NCI-H345 treated with DMSO at 0.1 percent for 48 hours (cell line): ENCODE results near the gene ARFGAP3.
"Not testable (repeated sequence)": the region's sequence is repeated elsewhere in the genome, so short reads cannot be mapped to it uniquely, and the experiment has no call there.

Experiments used
- DNase-seq: peaks from one replicate; lab custom pipeline; 2025; ENCODE audit not compliant: unreplicated experiment; lab: John Stamatoyannopoulos, UW

Gene ARFGAP3

DNA sequence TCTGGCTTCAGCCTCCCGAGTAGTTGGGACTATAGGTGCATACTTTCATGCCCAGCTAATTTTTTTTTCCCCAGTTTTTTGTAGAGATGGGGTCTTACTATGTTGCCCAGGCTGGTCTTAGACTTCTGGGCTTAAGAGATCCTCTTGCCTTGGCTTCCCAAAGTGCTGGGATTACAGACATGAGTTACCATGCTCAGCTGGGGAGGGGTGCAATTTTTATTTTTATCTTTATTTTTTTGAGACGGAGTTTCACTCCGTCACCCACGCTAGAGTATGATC, 86.7 kb downstream of the ARFGAP3 start:
- no peak for DNase-seq

DNA sequence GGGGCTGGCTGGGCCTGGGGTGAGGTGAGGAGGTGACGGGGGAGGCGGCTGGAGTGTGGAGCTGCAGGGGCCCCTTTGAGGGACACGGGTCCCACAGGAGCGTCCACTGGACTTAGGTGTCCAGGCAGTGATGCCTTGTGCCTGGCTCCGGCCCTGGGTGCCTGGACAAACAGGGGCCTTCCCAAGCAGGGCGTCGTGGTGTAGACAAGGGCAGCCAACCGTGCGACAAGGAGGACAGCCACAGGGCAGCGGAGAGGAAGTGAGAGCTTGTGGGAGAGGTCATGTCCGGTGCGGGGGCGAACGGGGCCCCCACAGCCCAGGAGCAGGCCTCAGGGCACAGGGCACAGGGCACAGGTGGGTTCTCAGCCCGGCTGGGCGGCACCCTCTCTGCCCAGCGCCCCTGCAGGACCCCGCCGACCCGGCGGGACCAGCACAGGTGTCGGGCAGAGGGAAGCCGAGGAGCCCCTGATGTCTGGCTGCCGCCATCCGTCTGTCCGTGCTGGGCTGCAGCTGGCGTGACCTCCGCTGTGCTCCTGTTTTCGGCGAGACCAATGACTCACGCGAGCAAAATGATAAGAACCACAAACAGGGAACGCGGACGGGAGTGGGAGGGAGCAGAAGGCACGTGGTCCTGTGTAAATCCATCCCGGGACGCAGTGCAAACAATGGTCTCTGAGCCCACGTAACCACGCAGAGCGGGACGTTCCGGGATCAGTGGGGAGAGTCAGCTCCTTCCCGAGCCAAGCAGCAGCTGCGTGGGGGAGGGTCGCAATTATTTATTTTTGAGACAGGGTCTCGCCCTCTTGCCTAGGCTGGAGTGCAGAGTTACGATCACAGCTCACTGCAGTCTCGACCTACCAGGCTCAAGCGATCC, 87.3 kb downstream of the ARFGAP3 start:
- no peak for DNase-seq

DNA sequence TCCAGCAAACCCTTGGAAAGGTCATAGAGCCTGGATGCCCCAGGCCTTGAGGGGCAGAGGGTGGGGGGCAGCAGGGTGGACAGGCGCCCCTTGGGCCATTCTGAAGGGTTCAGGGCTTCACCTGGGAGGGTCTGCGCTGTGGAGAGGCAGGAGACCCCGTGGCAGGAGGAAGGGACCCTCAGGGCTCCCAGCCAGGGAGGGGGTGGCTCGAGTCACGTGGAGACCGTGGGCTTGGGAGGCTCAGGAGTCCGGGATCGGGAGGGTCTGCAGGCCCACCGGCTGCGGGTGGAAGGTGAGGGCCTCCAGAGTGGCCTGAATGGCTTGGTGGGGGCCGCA, 87.9 kb downstream of the ARFGAP3 start:
- no peak for DNase-seq

DNA sequence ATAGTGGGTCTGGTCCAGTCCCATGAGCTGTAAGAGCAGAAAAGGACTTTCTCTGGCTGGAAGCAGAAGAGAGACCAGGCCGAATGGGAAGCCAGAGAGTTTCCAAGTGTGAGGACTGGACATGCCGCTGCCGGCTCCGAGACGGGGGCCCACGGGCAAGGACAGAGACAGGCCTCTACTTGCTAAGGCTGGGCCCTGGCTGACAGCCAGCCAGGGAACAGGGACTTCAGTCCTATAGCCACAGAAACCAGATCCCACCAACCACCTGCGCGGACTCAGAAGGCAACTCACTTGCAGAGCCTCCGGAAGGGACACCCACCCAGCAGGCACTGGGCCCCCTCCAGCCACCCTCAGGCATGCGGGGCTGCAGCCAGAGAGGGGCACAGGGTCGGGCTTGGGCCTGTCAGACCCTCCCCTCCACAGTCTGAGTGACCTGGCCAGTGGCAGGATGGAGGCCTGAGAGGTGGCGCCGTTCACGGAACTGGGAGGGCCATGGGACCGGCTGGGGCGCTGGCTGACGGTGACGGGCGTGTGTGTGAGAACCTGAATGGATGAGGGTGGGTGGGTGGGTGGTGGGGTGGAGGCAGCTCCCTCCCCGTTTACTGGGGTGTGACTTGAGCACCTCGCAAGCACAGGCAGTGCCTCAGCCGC, 88.6 kb downstream of the ARFGAP3 start:
- no peak for DNase-seq

DNA sequence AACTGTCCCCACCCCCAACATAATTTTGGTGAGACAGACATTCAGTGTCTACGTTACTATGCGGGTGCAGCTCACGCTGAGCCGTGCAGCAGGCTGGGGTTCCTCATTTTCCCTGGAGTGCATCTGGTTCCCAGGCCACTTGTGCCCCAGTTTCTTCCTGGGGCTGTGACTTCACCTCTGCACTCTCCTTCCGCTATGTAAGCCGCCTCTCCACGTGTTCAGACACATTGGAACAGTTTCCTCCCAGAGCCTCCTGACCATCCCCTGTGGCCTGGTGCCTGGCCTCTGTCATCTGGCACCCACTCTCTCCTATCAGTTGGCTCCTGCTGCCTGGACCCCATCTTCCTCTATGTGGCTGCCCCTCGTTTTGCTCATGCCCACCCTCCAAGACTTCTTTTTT, 90.2 kb downstream of the ARFGAP3 start:
- no peak for DNase-seq

DNA sequence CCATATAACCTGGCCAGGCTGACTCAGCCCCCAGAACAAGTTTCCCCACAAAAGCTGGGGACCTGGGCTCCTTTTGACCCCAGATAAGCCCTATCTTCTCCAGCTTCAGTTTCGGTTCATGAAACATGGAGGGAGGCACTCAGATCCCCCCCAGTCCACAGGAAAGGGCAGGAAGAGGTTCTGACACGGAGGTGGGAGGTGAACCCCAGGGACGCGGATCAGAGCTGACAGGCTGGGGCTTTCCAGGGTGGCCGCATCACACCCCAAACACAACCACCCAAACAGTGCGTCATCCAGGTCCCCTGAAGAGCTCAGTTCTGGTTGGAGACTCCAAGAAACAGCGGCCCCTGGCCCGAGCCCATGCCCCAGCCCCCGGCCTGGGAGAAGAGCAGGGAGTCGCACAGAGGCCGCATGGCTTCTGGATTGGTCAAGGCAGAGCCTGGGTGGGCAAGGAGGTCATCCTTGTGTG, 92.1 kb downstream of the ARFGAP3 start:
- no peak for DNase-seq

DNA sequence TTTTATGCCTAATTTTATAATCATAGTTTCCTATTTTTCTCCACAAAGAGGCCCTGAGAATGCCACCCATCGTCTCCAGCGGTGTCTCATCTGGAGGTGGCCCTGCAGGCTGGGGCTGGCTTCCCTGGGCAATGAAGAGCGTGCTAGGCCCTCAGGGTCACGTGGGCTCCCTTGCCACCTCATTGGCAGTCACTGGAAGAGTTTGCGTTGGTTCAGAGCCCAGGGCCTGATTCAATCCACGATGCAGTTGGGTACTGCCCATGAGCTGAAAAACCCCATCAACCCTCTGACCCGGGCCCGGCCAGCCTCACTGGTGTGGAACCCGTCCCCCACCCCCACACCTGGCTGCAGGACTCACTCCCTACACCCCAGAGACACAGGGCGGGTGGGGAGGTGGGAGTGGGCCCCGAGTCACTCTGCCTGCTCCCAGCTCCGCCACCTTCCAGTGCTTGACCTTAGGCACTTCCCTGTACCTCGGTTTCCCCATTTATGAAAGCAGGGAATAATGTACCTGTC, 93.0 kb downstream of the ARFGAP3 start:
- no peak for DNase-seq

DNA sequence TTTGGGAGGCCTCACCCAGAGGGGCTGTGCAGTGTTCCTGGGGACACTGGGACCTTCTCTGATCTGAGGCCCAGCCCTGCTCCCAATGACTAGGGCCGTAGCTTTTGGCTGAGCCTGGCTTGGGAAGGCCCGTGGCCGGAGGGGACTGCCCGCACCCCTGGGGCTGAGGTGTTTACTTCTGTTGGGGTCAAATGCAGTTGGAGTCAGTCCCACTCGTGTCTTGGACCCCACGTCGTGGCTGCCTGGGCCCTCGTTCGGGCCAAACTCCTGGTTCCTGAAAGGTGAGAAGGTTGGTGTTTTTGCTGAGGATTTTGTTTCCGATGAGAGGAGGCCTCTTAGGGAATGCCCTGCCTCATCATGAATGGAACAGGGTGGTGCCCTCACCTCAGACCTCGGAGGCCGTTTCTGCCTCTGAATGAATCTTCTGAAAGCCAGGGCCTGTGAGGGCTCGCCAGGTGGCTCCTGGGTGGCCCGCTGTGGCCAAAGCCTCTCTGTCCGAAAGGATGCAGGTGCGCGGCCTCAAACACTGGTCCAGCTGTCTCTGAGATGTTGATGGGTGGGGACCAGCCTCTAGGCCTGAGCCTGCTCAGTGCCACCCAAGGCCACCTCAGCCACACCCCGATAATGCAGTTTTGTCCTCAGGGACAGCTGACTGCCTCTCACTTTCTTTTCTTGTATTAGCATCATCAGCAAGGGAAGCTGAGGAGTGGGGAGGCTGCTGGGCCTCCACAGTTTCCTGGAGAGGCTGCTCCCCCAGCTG, 96.1 kb downstream of the ARFGAP3 start:
- DNase-seq: no peak

DNA sequence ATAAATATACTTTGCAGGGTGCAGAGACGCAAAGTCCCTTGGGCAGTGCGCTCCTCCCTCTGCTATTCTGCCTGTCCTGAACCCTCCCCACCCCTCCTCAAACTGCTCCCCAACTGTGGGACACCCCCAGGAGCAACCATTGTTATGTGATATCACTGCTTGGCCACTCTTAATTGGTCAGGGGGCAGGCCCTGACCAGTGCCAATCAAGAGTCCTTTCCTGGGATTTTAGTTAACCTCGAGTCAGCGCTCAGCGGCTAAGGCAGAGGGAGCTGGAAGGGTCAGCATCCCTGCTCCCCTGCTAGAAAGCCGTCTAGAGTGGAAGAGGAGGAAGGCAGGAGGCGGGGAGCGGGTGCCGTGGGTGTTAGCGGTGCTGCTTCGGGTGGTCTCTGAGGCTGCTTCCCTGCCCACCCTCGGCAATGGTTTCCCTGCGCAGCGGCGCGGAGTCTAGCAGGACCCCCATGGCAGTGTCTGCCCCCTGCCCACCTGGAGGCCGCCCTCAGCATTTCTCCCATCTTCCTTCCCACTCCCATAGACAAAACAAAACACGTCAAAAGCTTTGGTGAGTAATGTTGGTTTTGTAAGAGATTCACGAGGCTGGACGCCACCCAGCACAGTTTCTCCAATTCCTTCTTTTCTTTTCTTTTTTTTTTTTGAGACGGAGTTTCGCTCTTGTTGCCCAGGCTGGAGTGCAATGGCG, 98.0 kb downstream of the ARFGAP3 start:
- no peak for DNase-seq

DNA sequence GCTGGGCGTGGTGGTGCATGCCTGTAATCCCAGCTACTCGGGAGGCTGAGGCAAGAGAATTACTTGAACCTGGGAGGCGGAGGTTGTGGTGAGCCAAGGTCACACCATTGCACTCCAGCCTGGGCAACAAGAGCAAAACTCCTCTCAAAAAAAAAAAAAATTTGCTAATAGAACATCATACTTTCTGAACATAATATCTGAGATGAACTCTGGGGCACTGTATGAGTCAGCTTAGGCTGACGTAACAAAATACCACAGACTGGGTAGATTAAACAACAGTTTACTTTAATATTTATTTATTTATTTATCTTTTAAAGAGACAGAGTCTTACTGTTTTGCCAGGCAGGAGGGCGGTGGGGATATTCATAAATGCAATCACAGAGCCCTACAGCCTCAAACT, 101.5 kb downstream of the ARFGAP3 start:
- not testable (repeated sequence) for DNase-seq

DNA sequence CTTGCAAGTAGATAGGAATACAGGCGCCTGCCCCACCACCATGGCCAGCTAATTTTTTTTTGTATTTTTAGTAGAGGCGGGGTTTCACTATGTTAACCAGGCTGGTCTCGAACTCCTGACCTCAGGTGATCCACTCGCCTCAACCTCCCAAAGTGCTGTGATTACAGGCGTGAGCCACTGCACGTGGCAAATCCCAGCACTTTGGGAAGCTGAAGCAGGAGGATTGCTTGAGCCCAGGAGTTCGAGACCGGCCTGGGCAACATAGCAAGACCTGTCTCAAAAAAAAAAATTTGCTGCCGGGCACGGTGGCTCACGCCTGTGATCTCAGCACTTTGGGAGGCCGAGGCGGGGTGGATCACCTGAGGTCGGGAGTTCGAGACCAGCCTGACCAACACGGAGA, 102.0 kb downstream of the ARFGAP3 start:
- DNase-seq: not testable (repeated sequence)

DNA sequence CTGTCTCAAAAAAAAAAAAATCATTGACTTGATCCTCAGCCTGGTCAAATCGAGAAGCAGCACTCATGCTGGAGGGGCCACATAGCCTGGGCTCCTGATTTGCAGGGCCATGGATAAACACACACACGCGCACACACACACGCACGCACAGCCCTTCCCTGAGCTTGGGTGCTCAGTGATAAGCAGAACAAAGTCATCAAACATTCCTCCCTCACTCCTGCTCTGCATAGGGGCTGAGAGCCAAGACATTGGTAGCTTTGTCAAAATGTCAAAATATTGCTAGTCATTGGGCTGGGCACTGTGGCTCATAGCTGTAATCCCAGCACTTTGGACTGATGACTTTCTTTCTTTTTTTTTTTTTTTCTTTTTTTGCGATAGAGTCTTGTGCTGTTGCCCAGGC, 102.4 kb downstream of the ARFGAP3 start:
- no peak for DNase-seq

DNA sequence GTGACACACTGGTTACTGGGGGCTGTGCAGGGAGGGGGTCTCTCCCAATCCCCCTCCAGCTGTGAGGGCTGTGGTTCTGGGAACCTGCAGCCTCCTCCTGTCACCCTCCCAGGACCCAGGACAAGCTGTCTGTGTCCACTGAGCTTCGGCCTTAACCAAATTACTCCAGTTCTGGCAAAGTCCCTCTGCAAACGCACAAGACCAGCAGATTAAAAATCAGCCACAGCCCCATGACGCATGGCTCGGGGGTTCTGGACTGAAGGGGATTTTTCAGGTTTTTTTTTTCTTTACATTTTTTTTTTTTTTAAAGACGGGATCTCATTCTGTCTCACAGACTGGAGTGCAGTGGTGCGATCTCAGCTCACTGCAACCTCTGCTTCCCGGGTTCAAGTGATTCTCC, 104.2 kb downstream of the ARFGAP3 start:
- DNase-seq: no peak

DNA sequence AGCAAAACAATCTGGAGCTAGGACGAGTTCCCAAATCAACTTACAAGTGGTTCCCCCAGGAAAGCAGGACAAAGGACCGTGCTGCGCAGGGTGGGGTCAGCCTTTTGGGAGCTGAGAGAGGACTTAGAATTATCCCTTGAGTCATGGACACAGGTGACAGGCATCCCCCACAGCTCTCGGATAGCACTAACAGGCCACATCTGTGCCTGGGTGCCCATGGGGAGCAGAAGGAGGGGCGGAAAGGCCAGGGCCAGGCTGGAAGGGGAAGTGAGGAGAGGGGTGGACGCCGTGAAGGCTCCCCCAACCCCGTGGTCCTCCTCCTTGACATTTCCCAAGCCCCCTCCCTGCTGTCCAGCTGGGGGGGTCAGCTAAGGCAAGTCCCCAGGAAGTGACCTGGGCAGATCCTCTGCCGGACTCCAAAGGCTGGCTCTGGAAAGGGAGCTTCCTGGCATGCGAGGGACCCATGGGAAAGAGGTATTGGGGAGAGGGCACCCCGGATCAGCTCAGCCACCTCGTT, 104.8 kb downstream of the ARFGAP3 start:
- no peak for DNase-seq

DNA sequence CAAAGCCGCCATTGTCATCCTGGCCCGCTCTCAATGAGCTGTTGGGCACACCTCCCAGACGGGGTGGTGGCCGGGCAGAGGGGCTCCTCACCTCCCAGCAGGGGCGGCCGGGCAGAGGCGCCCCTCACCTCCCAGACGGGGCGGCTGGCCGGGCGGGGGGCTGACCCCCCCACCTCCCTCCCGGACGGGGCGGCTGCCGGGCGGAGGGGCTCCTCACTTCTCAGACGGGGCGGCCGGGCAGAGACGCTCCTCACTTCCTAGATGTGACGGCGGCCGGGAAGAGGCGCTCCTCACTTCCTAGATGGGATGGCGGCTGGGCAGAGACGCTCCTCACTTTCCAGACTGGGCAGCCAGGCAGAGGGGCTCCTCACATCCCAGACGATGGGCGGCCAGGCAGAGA, 106.7 kb downstream of the ARFGAP3 start:
- DNase-seq: not testable (repeated sequence)

DNA sequence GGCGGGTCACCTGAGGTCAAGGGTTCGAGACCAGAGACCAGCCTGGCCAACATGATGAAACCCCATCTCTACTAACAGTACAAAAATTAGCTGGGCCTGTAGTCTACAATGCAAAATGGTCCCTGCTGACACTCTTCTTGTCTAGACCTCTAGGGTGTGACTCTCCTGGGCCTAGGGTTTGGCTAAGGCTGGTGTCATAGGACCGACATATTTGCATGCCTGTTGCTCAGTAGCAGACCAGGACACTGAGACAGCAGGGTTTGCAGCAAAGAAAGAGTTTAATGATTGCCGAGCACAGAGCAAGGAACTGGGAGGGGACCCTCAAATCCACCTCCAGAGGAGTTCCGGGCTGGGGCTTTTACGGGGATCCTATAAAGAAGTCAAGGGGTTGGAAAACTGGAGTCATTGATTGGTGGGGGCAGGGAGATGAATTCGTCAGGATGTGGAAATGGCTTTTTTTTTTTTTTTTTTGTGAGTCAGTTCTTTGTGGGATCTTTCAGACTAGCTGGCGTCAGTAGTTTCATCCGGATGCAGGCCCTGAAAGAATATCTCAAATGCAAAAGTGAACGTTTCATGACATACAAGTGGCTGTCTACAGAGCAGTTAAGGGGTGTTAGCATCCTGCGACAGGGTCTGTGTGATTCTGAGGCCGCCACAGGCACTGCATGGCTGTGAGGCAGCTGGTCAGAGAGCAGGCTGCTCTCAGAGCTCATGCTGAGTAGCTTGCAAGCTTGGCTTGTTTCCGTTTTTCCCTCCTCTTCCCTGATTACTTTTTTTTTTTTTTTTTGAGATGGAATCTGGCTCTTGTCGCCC, 109.2 kb downstream of the ARFGAP3 start:
- DNase-seq: no peak
